ENCODE measurements around the gene EFHB.
"Not testable (repeated sequence)": the region's sequence is repeated elsewhere in the genome, so short reads cannot be mapped to it uniquely, and the experiment has no call there.

EFHB gene

GRCh38 chr3:19888428-19889152, 45.4 kb downstream of the EFHB start:
- Histone ChIP-seq H3K9me3 (ENCODE audit: control insufficient read depth, low read length) (no peaks in the 10 kb centered on the region), H3K9ac (ENCODE audit: low read length) (peak overlapping the region; percentile 56), H3K4me1 (ENCODE audit: control insufficient read depth, insufficient read depth, low read length) (peaks cover 14% of the 10 kb centered on the region), H3K27me3 (replicated peaks; ENCODE audit: control insufficient read depth, insufficient read depth, low read length) (no peaks in the 10 kb centered on the region), H3K4me3 (ENCODE audit: low read length) (peak overlapping the region; percentile 65), H3K36me3 (ENCODE audit: control insufficient read depth, insufficient read depth, low read length, severe bottlenecking) (no peaks in the 10 kb centered on the region)
- peak; percentile 16 for DNase-seq (ENCODE audit: low read depth)

GRCh38 chr3:19887122-19887521, 46.9 kb downstream of the EFHB start:
- H3K9me3 ChIP-seq (ENCODE audit: control insufficient read depth, low read length); DNase-seq (ENCODE audit: low read depth); H3K27me3 ChIP-seq (replicated peaks; ENCODE audit: control insufficient read depth, insufficient read depth, low read length); H3K36me3 ChIP-seq (ENCODE audit: control insufficient read depth, insufficient read depth, low read length, severe bottlenecking); H3K4me3 ChIP-seq (ENCODE audit: low read length); H3K9ac ChIP-seq (ENCODE audit: low read length): not testable (repeated sequence)
- peaks cover 14% of the 10 kb centered on the region for H3K4me1 ChIP-seq (ENCODE audit: control insufficient read depth, insufficient read depth, low read length)

GRCh38 chr3:19886404-19886803, 47.6 kb downstream of the EFHB start:
- Histone ChIP-seq H3K4me3 (ENCODE audit: low read length) (no peak overlapping the region), H3K27me3 (replicated peaks; ENCODE audit: control insufficient read depth, insufficient read depth, low read length) (no peaks in the 10 kb centered on the region), H3K9me3 (ENCODE audit: control insufficient read depth, low read length) (no peaks in the 10 kb centered on the region), H3K9ac (ENCODE audit: low read length) (no peak overlapping the region), H3K4me1 (ENCODE audit: control insufficient read depth, insufficient read depth, low read length) (peaks cover 14% of the 10 kb centered on the region), H3K36me3 (ENCODE audit: control insufficient read depth, insufficient read depth, low read length, severe bottlenecking) (no peaks in the 10 kb centered on the region)
- DNase-seq (ENCODE audit: low read depth), result no peak

GRCh38 chr3:19885468-19885867, 48.5 kb downstream of the EFHB start:
- H3K36me3 ChIP-seq (ENCODE audit: control insufficient read depth, insufficient read depth, low read length, severe bottlenecking), result no peaks in the 10 kb centered on the region
- no peaks in the 10 kb centered on the region for H3K9me3 ChIP-seq (ENCODE audit: control insufficient read depth, low read length)
- no peak overlapping the region for H3K9ac ChIP-seq (ENCODE audit: low read length)
- peak; percentile 82 for DNase-seq (ENCODE audit: low read depth)
- H3K27me3 ChIP-seq (replicated peaks; ENCODE audit: control insufficient read depth, insufficient read depth, low read length), result no peaks in the 10 kb centered on the region
- H3K4me1 ChIP-seq (ENCODE audit: control insufficient read depth, insufficient read depth, low read length), result peaks cover 14% of the 10 kb centered on the region
- H3K4me3 ChIP-seq (ENCODE audit: low read length), result no peak overlapping the region

GRCh38 chr3:19881852-19882251, 52.2 kb downstream of the EFHB start:
- H3K4me3 ChIP-seq (ENCODE audit: low read length), result no peak overlapping the region
- no peaks in the 10 kb centered on the region for H3K27me3 ChIP-seq (replicated peaks; ENCODE audit: control insufficient read depth, insufficient read depth, low read length)
- H3K9me3 ChIP-seq (ENCODE audit: control insufficient read depth, low read length), result no peaks in the 10 kb centered on the region
- H3K4me1 ChIP-seq (ENCODE audit: control insufficient read depth, insufficient read depth, low read length), result no peaks in the 10 kb centered on the region
- no peak for DNase-seq (ENCODE audit: low read depth)
- no peak overlapping the region for H3K9ac ChIP-seq (ENCODE audit: low read length)
- H3K36me3 ChIP-seq (ENCODE audit: control insufficient read depth, insufficient read depth, low read length, severe bottlenecking), result no peaks in the 10 kb centered on the region

GRCh38 chr3:19881036-19881435, 53.0 kb downstream of the EFHB start:
- H3K4me1 ChIP-seq (ENCODE audit: control insufficient read depth, insufficient read depth, low read length), result no peaks in the 10 kb centered on the region
- no peaks in the 10 kb centered on the region for H3K9me3 ChIP-seq (ENCODE audit: control insufficient read depth, low read length)
- H3K27me3 ChIP-seq (replicated peaks; ENCODE audit: control insufficient read depth, insufficient read depth, low read length), result no peaks in the 10 kb centered on the region
- no peak for DNase-seq (ENCODE audit: low read depth)
- H3K9ac ChIP-seq (ENCODE audit: low read length), result no peak overlapping the region
- no peak overlapping the region for H3K4me3 ChIP-seq (ENCODE audit: low read length)
- H3K36me3 ChIP-seq (ENCODE audit: control insufficient read depth, insufficient read depth, low read length, severe bottlenecking), result no peaks in the 10 kb centered on the region

- H3K36me3 ChIP-seq (ENCODE audit: control insufficient read depth, insufficient read depth, low read length, severe bottlenecking), result no peaks in the 10 kb centered on the region
- no peaks in the 10 kb centered on the region for H3K27me3 ChIP-seq (replicated peaks; ENCODE audit: control insufficient read depth, insufficient read depth, low read length)
- H3K4me1 ChIP-seq (ENCODE audit: control insufficient read depth, insufficient read depth, low read length), result no peaks in the 10 kb centered on the region
- no peaks in the 10 kb centered on the region for H3K9me3 ChIP-seq (ENCODE audit: control insufficient read depth, low read length)
- H3K4me3 ChIP-seq (ENCODE audit: low read length), result no peak overlapping the region
- no peak for DNase-seq (ENCODE audit: low read depth)
- H3K9ac ChIP-seq (ENCODE audit: low read length), result no peak overlapping the region
Measured at GRCh38 chr3:19877656-19878055, 56.4 kb downstream of the EFHB start.

GRCh38 chr3:19866751-19867347, 67.2 kb downstream of the EFHB start:
- H3K4me1 ChIP-seq (ENCODE audit: control insufficient read depth, insufficient read depth, low read length), result no peaks in the 10 kb centered on the region
- H3K27me3 ChIP-seq (replicated peaks; ENCODE audit: control insufficient read depth, insufficient read depth, low read length), result peaks cover 3% of the 10 kb centered on the region
- peak; percentile 82 for DNase-seq (ENCODE audit: low read depth)
- no peak overlapping the region for H3K4me3 ChIP-seq (ENCODE audit: low read length)
- no peak overlapping the region for H3K9ac ChIP-seq (ENCODE audit: low read length)
- no peaks in the 10 kb centered on the region for H3K9me3 ChIP-seq (ENCODE audit: control insufficient read depth, low read length)
- no peaks in the 10 kb centered on the region for H3K36me3 ChIP-seq (ENCODE audit: control insufficient read depth, insufficient read depth, low read length, severe bottlenecking)

- not testable (repeated sequence) for DNase-seq (ENCODE audit: low read depth); H3K27me3 ChIP-seq (replicated peaks; ENCODE audit: control insufficient read depth, insufficient read depth, low read length); H3K4me1 ChIP-seq (ENCODE audit: control insufficient read depth, insufficient read depth, low read length); H3K4me3 ChIP-seq (ENCODE audit: low read length); H3K9ac ChIP-seq (ENCODE audit: low read length); H3K36me3 ChIP-seq (ENCODE audit: control insufficient read depth, insufficient read depth, low read length, severe bottlenecking)
- H3K9me3 ChIP-seq (ENCODE audit: control insufficient read depth, low read length), result peaks cover 10% of the 10 kb centered on the region
Measured at GRCh38 chr3:19855318-19855717, 78.7 kb downstream of the EFHB start.

- peaks cover 18% of the 10 kb centered on the region for H3K9me3 ChIP-seq (ENCODE audit: control insufficient read depth, low read length)
- not testable (repeated sequence) for H3K27me3 ChIP-seq (replicated peaks; ENCODE audit: control insufficient read depth, insufficient read depth, low read length); H3K4me1 ChIP-seq (ENCODE audit: control insufficient read depth, insufficient read depth, low read length); H3K4me3 ChIP-seq (ENCODE audit: low read length); H3K9ac ChIP-seq (ENCODE audit: low read length); DNase-seq (ENCODE audit: low read depth); H3K36me3 ChIP-seq (ENCODE audit: control insufficient read depth, insufficient read depth, low read length, severe bottlenecking)
Measured at GRCh38 chr3:19846609-19847008, 87.4 kb downstream of the EFHB start.
